Measurements from ENCODE around the gene CDH22.

CDH22 gene

GRCh38 chr20:46188866-46189541, 119.3 kb downstream of the CDH22 start:
- Histone ChIP-seq H3K4me3 (ENCODE audit: low read depth, low read length) (no peak overlapping the region), H3K27me3 (ENCODE audit: control insufficient read depth, insufficient read depth, low read length) (no peaks in the 10 kb centered on the region)

GRCh38 chr20:46186210-46186609, 122.1 kb downstream of the CDH22 start:
- no peak overlapping the region for H3K9ac ChIP-seq (ENCODE audit: low read depth, low read length)
- H3K27me3 ChIP-seq (ENCODE audit: control insufficient read depth, insufficient read depth, low read length): no peaks in the 10 kb centered on the region
- no peak overlapping the region for H3K4me3 ChIP-seq (ENCODE audit: low read depth, low read length)
- no peaks in the 10 kb centered on the region for H3K9me3 ChIP-seq (ENCODE audit: control insufficient read depth, insufficient read depth, low read length)
- no peaks in the 10 kb centered on the region for H3K4me1 ChIP-seq (ENCODE audit: control insufficient read depth, insufficient read depth, low read length)
- no peaks in the 10 kb centered on the region for H3K36me3 ChIP-seq (ENCODE audit: control insufficient read depth, insufficient read depth, low read length)

More at GRCh38 chr20:46188866-46189541, 119.3 kb downstream of the CDH22 start:
- H3K36me3 ChIP-seq (ENCODE audit: control insufficient read depth, insufficient read depth, low read length): no peaks in the 10 kb centered on the region
- no peaks in the 10 kb centered on the region for H3K9me3 ChIP-seq (ENCODE audit: control insufficient read depth, insufficient read depth, low read length)
- H3K4me1 ChIP-seq (ENCODE audit: control insufficient read depth, insufficient read depth, low read length): no peaks in the 10 kb centered on the region
- H3K9ac ChIP-seq (ENCODE audit: low read depth, low read length): no peak overlapping the region

- Histone ChIP-seq H3K9me3 (ENCODE audit: control insufficient read depth, insufficient read depth, low read length) (no peaks in the 10 kb centered on the region), H3K27me3 (ENCODE audit: control insufficient read depth, insufficient read depth, low read length) (no peaks in the 10 kb centered on the region), H3K36me3 (ENCODE audit: control insufficient read depth, insufficient read depth, low read length) (no peaks in the 10 kb centered on the region), H3K9ac (ENCODE audit: low read depth, low read length) (no peak overlapping the region), H3K4me1 (ENCODE audit: control insufficient read depth, insufficient read depth, low read length) (no peaks in the 10 kb centered on the region), H3K4me3 (ENCODE audit: low read depth, low read length) (no peak overlapping the region)
Measured at GRCh38 chr20:46185353-46185752, 122.9 kb downstream of the CDH22 start.

GRCh38 chr20:46183768-46184167, 124.5 kb downstream of the CDH22 start:
- Histone ChIP-seq H3K27me3 (ENCODE audit: control insufficient read depth, insufficient read depth, low read length) (no peaks in the 10 kb centered on the region), H3K36me3 (ENCODE audit: control insufficient read depth, insufficient read depth, low read length) (no peaks in the 10 kb centered on the region), H3K9me3 (ENCODE audit: control insufficient read depth, insufficient read depth, low read length) (no peaks in the 10 kb centered on the region)

GRCh38 chr20:46182276-46183200, 125.8 kb downstream of the CDH22 start:
- H3K4me3 ChIP-seq (ENCODE audit: low read depth, low read length): no peak overlapping the region
- H3K27me3 ChIP-seq (ENCODE audit: control insufficient read depth, insufficient read depth, low read length): no peaks in the 10 kb centered on the region
- H3K9me3 ChIP-seq (ENCODE audit: control insufficient read depth, insufficient read depth, low read length): no peaks in the 10 kb centered on the region
- H3K36me3 ChIP-seq (ENCODE audit: control insufficient read depth, insufficient read depth, low read length): no peaks in the 10 kb centered on the region
- H3K9ac ChIP-seq (ENCODE audit: low read depth, low read length): no peak overlapping the region
- no peaks in the 10 kb centered on the region for H3K4me1 ChIP-seq (ENCODE audit: control insufficient read depth, insufficient read depth, low read length)

More at GRCh38 chr20:46183768-46184167, 124.5 kb downstream of the CDH22 start:
- no peak overlapping the region for H3K4me3 ChIP-seq (ENCODE audit: low read depth, low read length)
- H3K9ac ChIP-seq (ENCODE audit: low read depth, low read length): no peak overlapping the region
- H3K4me1 ChIP-seq (ENCODE audit: control insufficient read depth, insufficient read depth, low read length): no peaks in the 10 kb centered on the region

GRCh38 chr20:46179862-46180261, 128.4 kb downstream of the CDH22 start:
- Histone ChIP-seq H3K9ac (ENCODE audit: low read depth, low read length) (no peak overlapping the region), H3K4me1 (ENCODE audit: control insufficient read depth, insufficient read depth, low read length) (no peaks in the 10 kb centered on the region), H3K36me3 (ENCODE audit: control insufficient read depth, insufficient read depth, low read length) (no peaks in the 10 kb centered on the region), H3K4me3 (ENCODE audit: low read depth, low read length) (no peak overlapping the region), H3K9me3 (ENCODE audit: control insufficient read depth, insufficient read depth, low read length) (no peaks in the 10 kb centered on the region), H3K27me3 (ENCODE audit: control insufficient read depth, insufficient read depth, low read length) (peaks cover 18% of the 10 kb centered on the region)

- H3K36me3 ChIP-seq (ENCODE audit: control insufficient read depth, insufficient read depth, low read length): no peaks in the 10 kb centered on the region
Measured at GRCh38 chr20:46178891-46179290, 129.4 kb downstream of the CDH22 start.

GRCh38 chr20:46177768-46178167, 130.5 kb downstream of the CDH22 start:
- peaks cover 33% of the 10 kb centered on the region for H3K27me3 ChIP-seq (ENCODE audit: control insufficient read depth, insufficient read depth, low read length)
- H3K4me1 ChIP-seq (ENCODE audit: control insufficient read depth, insufficient read depth, low read length): no peaks in the 10 kb centered on the region
- no peaks in the 10 kb centered on the region for H3K9me3 ChIP-seq (ENCODE audit: control insufficient read depth, insufficient read depth, low read length)
- no peak overlapping the region for H3K4me3 ChIP-seq (ENCODE audit: low read depth, low read length)
- no peaks in the 10 kb centered on the region for H3K36me3 ChIP-seq (ENCODE audit: control insufficient read depth, insufficient read depth, low read length)
- no peak overlapping the region for H3K9ac ChIP-seq (ENCODE audit: low read depth, low read length)

More at GRCh38 chr20:46178891-46179290, 129.4 kb downstream of the CDH22 start:
- Histone ChIP-seq H3K27me3 (ENCODE audit: control insufficient read depth, insufficient read depth, low read length) (peaks cover 21% of the 10 kb centered on the region), H3K9ac (ENCODE audit: low read depth, low read length) (no peak overlapping the region), H3K9me3 (ENCODE audit: control insufficient read depth, insufficient read depth, low read length) (no peaks in the 10 kb centered on the region), H3K4me1 (ENCODE audit: control insufficient read depth, insufficient read depth, low read length) (no peaks in the 10 kb centered on the region), H3K4me3 (ENCODE audit: low read depth, low read length) (no peak overlapping the region)

- H3K36me3 ChIP-seq (ENCODE audit: control insufficient read depth, insufficient read depth, low read length): no peaks in the 10 kb centered on the region
- H3K9me3 ChIP-seq (ENCODE audit: control insufficient read depth, insufficient read depth, low read length): no peaks in the 10 kb centered on the region
- peaks cover 42% of the 10 kb centered on the region for H3K27me3 ChIP-seq (ENCODE audit: control insufficient read depth, insufficient read depth, low read length)
- no peaks in the 10 kb centered on the region for H3K4me1 ChIP-seq (ENCODE audit: control insufficient read depth, insufficient read depth, low read length)
- no peak overlapping the region for H3K9ac ChIP-seq (ENCODE audit: low read depth, low read length)
- H3K4me3 ChIP-seq (ENCODE audit: low read depth, low read length): no peak overlapping the region
Measured at GRCh38 chr20:46176739-46177378, 131.4 kb downstream of the CDH22 start.

GRCh38 chr20:46175127-46175494, 133.2 kb downstream of the CDH22 start:
- Histone ChIP-seq H3K9me3 (ENCODE audit: control insufficient read depth, insufficient read depth, low read length) (no peaks in the 10 kb centered on the region), H3K4me3 (ENCODE audit: low read depth, low read length) (peak overlapping the region; percentile 37), H3K9ac (ENCODE audit: low read depth, low read length) (no peak overlapping the region), H3K36me3 (ENCODE audit: control insufficient read depth, insufficient read depth, low read length) (no peaks in the 10 kb centered on the region), H3K27me3 (ENCODE audit: control insufficient read depth, insufficient read depth, low read length) (peaks cover 53% of the 10 kb centered on the region), H3K4me1 (ENCODE audit: control insufficient read depth, insufficient read depth, low read length) (no peaks in the 10 kb centered on the region)

GRCh38 chr20:46174469-46175126, 133.7 kb downstream of the CDH22 start:
- Histone ChIP-seq H3K4me3 (ENCODE audit: low read depth, low read length) (peak overlapping the region; percentile 37), H3K27me3 (ENCODE audit: control insufficient read depth, insufficient read depth, low read length) (peaks cover 53% of the 10 kb centered on the region), H3K9ac (ENCODE audit: low read depth, low read length) (no peak overlapping the region), H3K9me3 (ENCODE audit: control insufficient read depth, insufficient read depth, low read length) (no peaks in the 10 kb centered on the region), H3K4me1 (ENCODE audit: control insufficient read depth, insufficient read depth, low read length) (no peaks in the 10 kb centered on the region), H3K36me3 (ENCODE audit: control insufficient read depth, insufficient read depth, low read length) (no peaks in the 10 kb centered on the region)
